ENCODE measurements around the gene SEMA3G. TPM values are rescaled to one million over a fixed set of nuclear protein-coding genes. Genes with fewer than 3 reads are reported as not detected.

SEMA3G gene
- polyA plus RNA-seq, 1 donor from 2014 or later, result not detected

GRCh38 chr3:52452570-52453221 lies 7.8 kb upstream of the SEMA3G start:
- Histone ChIP-seq H3F3A (ENCODE audit: insufficient read depth, low read length, poor library complexity, severe bottlenecking) (peaks cover 6% of the 10 kb centered on the region), H3K27ac (ENCODE audit: low read length) (no peak overlapping the region), H3K9me3 (ENCODE audit: low read length) (no peaks in the 10 kb centered on the region), H3K27me3 (ENCODE audit: insufficient read depth, low read depth, low read length) (no peaks in the 10 kb centered on the region), H3K9me2 (ENCODE audit: insufficient read depth, low read length) (no peaks in the 10 kb centered on the region), H3K79me2 (replicated peaks; ENCODE audit: insufficient read depth, low read length) (peaks cover 17% of the 10 kb centered on the region), H3K4me3 (ENCODE audit: low read length) (no peak overlapping the region), H3K36me3 (ENCODE audit: insufficient read depth, low read length) (no peaks in the 10 kb centered on the region), H4K20me1 (ENCODE audit: insufficient read depth) (no peaks in the 10 kb centered on the region), H3K4me2 (ENCODE audit: low read length) (no peak overlapping the region), H2AFZ (ENCODE audit: low read depth, low read length) (no peak overlapping the region), H3K9ac (ENCODE audit: low read length) (no peak overlapping the region)
- TF ChIP-seq TAF1 (IDR thresholded peaks at IDR 0.05; ENCODE audit: low read depth), result no peak
- no peak for TF ChIP-seq SMC3 (conservative IDR thresholded peaks at IDR 0.05; ENCODE audit: poor library complexity)
- no peak for TF ChIP-seq EP300 (conservative IDR thresholded peaks at IDR 0.05; ENCODE audit: poor library complexity, severe bottlenecking)
- TF ChIP-seq REST (IDR thresholded peaks at IDR 0.05; ENCODE audit: borderline replicate concordance), result no peak
- TF ChIP-seq EZH2 (IDR thresholded peaks at IDR 0.05; ENCODE audit: borderline replicate concordance, insufficient read depth, low read length, poor library complexity, severe bottlenecking), result no peak
- no peak for TF ChIP-seq MXI1 (conservative IDR thresholded peaks at IDR 0.05; ENCODE audit: poor library complexity, severe bottlenecking)
- TF ChIP-seq, protein P1, sequence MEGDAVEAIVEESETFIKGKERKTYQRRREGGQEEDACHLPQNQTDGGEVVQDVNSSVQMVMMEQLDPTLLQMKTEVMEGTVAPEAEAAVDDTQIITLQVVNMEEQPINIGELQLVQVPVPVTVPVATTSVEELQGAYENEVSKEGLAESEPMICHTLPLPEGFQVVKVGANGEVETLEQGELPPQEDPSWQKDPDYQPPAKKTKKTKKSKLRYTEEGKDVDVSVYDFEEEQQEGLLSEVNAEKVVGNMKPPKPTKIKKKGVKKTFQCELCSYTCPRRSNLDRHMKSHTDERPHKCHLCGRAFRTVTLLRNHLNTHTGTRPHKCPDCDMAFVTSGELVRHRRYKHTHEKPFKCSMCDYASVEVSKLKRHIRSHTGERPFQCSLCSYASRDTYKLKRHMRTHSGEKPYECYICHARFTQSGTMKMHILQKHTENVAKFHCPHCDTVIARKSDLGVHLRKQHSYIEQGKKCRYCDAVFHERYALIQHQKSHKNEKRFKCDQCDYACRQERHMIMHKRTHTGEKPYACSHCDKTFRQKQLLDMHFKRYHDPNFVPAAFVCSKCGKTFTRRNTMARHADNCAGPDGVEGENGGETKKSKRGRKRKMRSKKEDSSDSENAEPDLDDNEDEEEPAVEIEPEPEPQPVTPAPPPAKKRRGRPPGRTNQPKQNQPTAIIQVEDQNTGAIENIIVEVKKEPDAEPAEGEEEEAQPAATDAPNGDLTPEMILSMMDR (IDR thresholded peaks at IDR 0.05; ENCODE audit: poor library complexity, severe bottlenecking), result no peak
- TF ChIP-seq POLR2AphosphoS5 (IDR thresholded peaks at IDR 0.05), result no peak
- no peak for TF ChIP-seq RAD21 (conservative IDR thresholded peaks at IDR 0.05)

DNA sequence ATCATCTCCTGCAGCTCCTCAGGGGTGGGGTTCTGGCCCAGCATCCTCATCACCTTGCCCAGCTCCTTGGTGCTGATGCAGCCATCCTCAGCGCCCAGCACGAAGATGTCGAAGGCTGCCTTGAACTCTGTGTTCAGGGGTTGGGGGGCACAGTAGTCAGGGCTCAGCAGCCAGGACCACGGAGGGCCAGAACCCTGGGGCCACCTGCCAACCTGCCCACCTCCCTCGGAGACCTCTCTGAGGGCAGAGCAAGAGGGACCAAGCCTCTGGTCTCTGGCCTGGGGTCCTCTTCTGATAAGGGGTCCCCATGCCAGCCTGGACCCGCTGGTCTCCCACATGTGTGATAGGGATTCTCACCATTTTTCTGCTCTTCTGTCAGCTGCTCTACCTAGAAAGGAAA lies 7.2 kb upstream of the SEMA3G start:
- no peak overlapping the region for H2AFZ ChIP-seq (ENCODE audit: low read depth, low read length)

More for the DNA sequence above, 7.2 kb upstream of the SEMA3G start:
- Histone ChIP-seq H3F3A (ENCODE audit: insufficient read depth, low read length, poor library complexity, severe bottlenecking) (peaks cover 6% of the 10 kb centered on the region), H3K9ac (ENCODE audit: low read length) (no peak overlapping the region), H4K20me1 (ENCODE audit: insufficient read depth) (no peaks in the 10 kb centered on the region), H3K27ac (ENCODE audit: low read length) (no peak overlapping the region), H3K9me3 (ENCODE audit: low read length) (no peaks in the 10 kb centered on the region), H3K27me3 (ENCODE audit: insufficient read depth, low read depth, low read length) (no peaks in the 10 kb centered on the region), H3K36me3 (ENCODE audit: insufficient read depth, low read length) (no peaks in the 10 kb centered on the region), H3K4me3 (ENCODE audit: low read length) (no peak overlapping the region), H3K9me2 (ENCODE audit: insufficient read depth, low read length) (no peaks in the 10 kb centered on the region), H3K79me2 (replicated peaks; ENCODE audit: insufficient read depth, low read length) (peaks cover 11% of the 10 kb centered on the region), H3K4me2 (ENCODE audit: low read length) (no peak overlapping the region)
- no peak for TF ChIP-seq POLR2AphosphoS5 (IDR thresholded peaks at IDR 0.05)
- TF ChIP-seq TAF1 (IDR thresholded peaks at IDR 0.05; ENCODE audit: low read depth), result no peak
- TF ChIP-seq, protein P1 (IDR thresholded peaks at IDR 0.05; ENCODE audit: poor library complexity, severe bottlenecking), result no peak
- TF ChIP-seq SMC3 (conservative IDR thresholded peaks at IDR 0.05; ENCODE audit: poor library complexity), result no peak
- TF ChIP-seq EZH2 (IDR thresholded peaks at IDR 0.05; ENCODE audit: borderline replicate concordance, insufficient read depth, low read length, poor library complexity, severe bottlenecking), result no peak
- no peak for TF ChIP-seq RAD21 (conservative IDR thresholded peaks at IDR 0.05)
- no peak for TF ChIP-seq REST (IDR thresholded peaks at IDR 0.05; ENCODE audit: borderline replicate concordance)
- no peak for TF ChIP-seq MXI1 (conservative IDR thresholded peaks at IDR 0.05; ENCODE audit: poor library complexity, severe bottlenecking)

Measured in neural cell (in vitro differentiated cells).